IMR-90 (cell line): ENCODE data around the gene TGFB2. TPM values are rescaled to one million over a fixed set of nuclear protein-coding genes. Genes with fewer than 3 reads are reported as not detected.

ENCODE experiments used
- ATAC-seq: fragments of 200-7000 bp; cut with Tn5 transposase; 2 replicates; pipeline ENCODE4 v1.9.1; 2020; ENCODE audit warnings: low read depth, mild to moderate bottlenecking, moderate library complexity
- BruUV-seq: library from RNA; stranded (reverse); fragments of 400-500 nt; replicated peaks from 2 replicates; lab custom pipeline; 2021; lab: Mats Ljungman, UMichigan
- CTCF ChIA-PET: fragments of 300-600 bp; formaldehyde crosslinking; extraction: SDS; loops from one replicate; lab custom pipeline; 2021; ENCODE audit warnings: antibody characterized with exemption; lab: Yijun Ruan, JAX
- POLR2A ChIA-PET: fragments of 300-600 bp; sonication (Branson Sonifier 250); formaldehyde crosslinking; loops from one replicate; lab custom pipeline; 2022; ENCODE audit warnings: antibody characterized with exemption; ENCODE audit not compliant: unreplicated experiment; lab: Charles Lee
- DNase-seq: peaks from one replicate; pipeline ENCODE4 v3.0.0; 2013
- H2AFZ ChIP-seq: replicated peaks from 2 replicates; pipeline ENCODE3; 2013; ENCODE audit warnings: low read length, mild to moderate bottlenecking; ENCODE audit not compliant: poor library complexity
- H2AK5ac ChIP-seq: 2 replicates; pipeline ENCODE4 v1.6.1; 2013; ENCODE audit warnings: low read depth, low read length, inconsistent platforms
- H2AK9ac ChIP-seq: replicated peaks from 2 replicates; pipeline ENCODE3; 2013; ENCODE audit warnings: mild to moderate bottlenecking, low read depth, low read length, moderate library complexity; ENCODE audit not compliant: poor library complexity
- H2BK120ac ChIP-seq: 2 replicates; pipeline ENCODE4 v1.6.1; 2013; ENCODE audit warnings: low read depth, low read length, inconsistent platforms
- H2BK15ac ChIP-seq: 3 replicates; pipeline ENCODE4 v1.6.1; 2013; ENCODE audit warnings: low read depth, low read length, inconsistent platforms
- H2BK20ac ChIP-seq: 2 replicates; pipeline ENCODE4 v1.6.1; 2013; ENCODE audit warnings: low read depth, mild to moderate bottlenecking, inconsistent platforms, low read length, moderate library complexity
- H2BK5ac ChIP-seq: 2 replicates; pipeline ENCODE4 v1.6.1; 2013; ENCODE audit warnings: mild to moderate bottlenecking, low read depth, low read length, inconsistent platforms; ENCODE audit not compliant: poor library complexity, severe bottlenecking
- H3K14ac ChIP-seq: replicated peaks from 2 replicates; pipeline ENCODE4 v1.6.1; 2013; ENCODE audit warnings: low read depth, low read length, inconsistent platforms
- H3K18ac ChIP-seq: 2 replicates; pipeline ENCODE4 v1.6.1; 2013; ENCODE audit warnings: low read depth, low read length, control low read depth
- H3K23ac ChIP-seq: 2 replicates; pipeline ENCODE4 v1.6.1; 2013; ENCODE audit warnings: low read depth, low read length, inconsistent platforms
- H3K27ac ChIP-seq: 2 replicates; pipeline ENCODE4 v1.5.1; 2013; ENCODE audit warnings: mild to moderate bottlenecking, control low read depth, low read length; ENCODE audit not compliant: insufficient read depth
- H3K27me3 ChIP-seq: 2 replicates; pipeline ENCODE4 v1.6.1; 2013; ENCODE audit warnings: low read length; ENCODE audit not compliant: control insufficient read depth, insufficient read depth
- H3K36me3 ChIP-seq: 2 replicates; pipeline ENCODE4 v1.6.1; 2013; ENCODE audit warnings: low read length, mixed read lengths; ENCODE audit not compliant: control insufficient read depth, insufficient read depth
- H3K4ac ChIP-seq: 2 replicates; pipeline ENCODE4 v1.6.1; 2013; ENCODE audit warnings: low read depth, low read length, inconsistent platforms
- H3K4me1 ChIP-seq: 2 replicates; pipeline ENCODE4 v1.6.1; 2013; ENCODE audit warnings: low read length, mixed read lengths; ENCODE audit not compliant: control insufficient read depth, insufficient read depth
- H3K4me2 ChIP-seq: 2 replicates; pipeline ENCODE4 v1.6.1; 2013; ENCODE audit warnings: low read depth, mild to moderate bottlenecking, control low read depth, low read length, moderate library complexity
- H3K4me3 ChIP-seq: 2 replicates; pipeline ENCODE4 v1.5.1; 2013; ENCODE audit warnings: low read depth, mild to moderate bottlenecking, control low read depth, low read length, moderate library complexity; ENCODE audit not compliant: insufficient read depth
- H3K56ac ChIP-seq: 2 replicates; pipeline ENCODE4 v1.6.1; 2013; ENCODE audit warnings: low read length, inconsistent platforms; ENCODE audit not compliant: insufficient read depth; ENCODE audit errors: extremely low read depth
- H3K79me1 ChIP-seq, 2 experiments: 2 replicates each; pipeline ENCODE4 v1.6.1; 2013; ENCODE audit warnings: low read length in 2 of 2, inconsistent platforms in 1 of 2, low read depth in 1 of 2
- H3K9ac ChIP-seq: 2 replicates; pipeline ENCODE4 v1.6.1; 2013; ENCODE audit warnings: low read depth, low read length, control low read depth
- H3K9me1 ChIP-seq: 2 replicates; pipeline ENCODE4 v1.6.1; 2013; ENCODE audit warnings: low read length, inconsistent platforms; ENCODE audit not compliant: insufficient read depth
- H3K9me3 ChIP-seq: 2 replicates; pipeline ENCODE4 v1.6.1; 2013; ENCODE audit warnings: low read length; ENCODE audit not compliant: control insufficient read depth, insufficient read depth
- H4K20me1 ChIP-seq: 2 replicates; pipeline ENCODE4 v1.6.1; 2013; ENCODE audit warnings: low read length, inconsistent platforms; ENCODE audit not compliant: insufficient read depth
- H4K5ac ChIP-seq: 2 replicates; pipeline ENCODE4 v1.6.1; 2013; ENCODE audit warnings: mild to moderate bottlenecking, low read depth, low read length, control low read depth
- H4K8ac ChIP-seq, 2 experiments: 2 replicates each; pipeline ENCODE4 v1.6.1; 2013; ENCODE audit warnings: low read depth in 2 of 2, low read length in 2 of 2, control low read depth in 1 of 2, inconsistent platforms in 1 of 2
- H4K91ac ChIP-seq: 2 replicates; pipeline ENCODE4 v1.6.1; 2013; ENCODE audit warnings: low read depth, low read length, inconsistent platforms; ENCODE audit not compliant: insufficient read depth
- BHLHE40 ChIP-seq: fragments of 150-350 bp; IDR thresholded peaks from 2 replicates; pipeline ENCODE4 v1.6.1; 2016; ENCODE audit warnings: mild to moderate bottlenecking, low read depth, low read length
- CEBPB ChIP-seq: IDR thresholded peaks from 2 replicates; pipeline ENCODE4 v1.6.1; 2012; ENCODE audit warnings: low read depth, low read length, improper control_type of control experiment
- CHD1 ChIP-seq: IDR thresholded peaks from 2 replicates; pipeline ENCODE4 v1.6.1; 2012; ENCODE audit warnings: low read depth, low read length, improper control_type of control experiment
- CTCF ChIP-seq: conservative IDR thresholded peaks from 2 replicates; pipeline ENCODE4 v1.5.1; 2012; ENCODE audit warnings: mild to moderate bottlenecking, low read depth, low read length, improper control_type of control experiment
- ELK1 ChIP-seq: fragments of 150-350 bp; IDR thresholded peaks from 2 replicates; pipeline ENCODE4 v1.6.1; 2016; ENCODE audit warnings: low read depth, mild to moderate bottlenecking, low read length, moderate library complexity, borderline replicate concordance
- FOS ChIP-seq: fragments of 150-350 bp; IDR thresholded peaks from 2 replicates; pipeline ENCODE4 v1.6.1; 2016; ENCODE audit warnings: low read depth, low read length
- MAFK ChIP-seq: IDR thresholded peaks from 2 replicates; pipeline ENCODE4 v1.6.1; 2012; ENCODE audit warnings: low read depth, low read length, improper control_type of control experiment
- MAZ ChIP-seq: IDR thresholded peaks from 2 replicates; pipeline ENCODE4 v1.6.1; 2012; ENCODE audit warnings: low read depth, mild to moderate bottlenecking, low read length, improper control_type of control experiment, moderate library complexity, borderline replicate concordance
- MXI1 ChIP-seq: IDR thresholded peaks from 2 replicates; pipeline ENCODE4 v1.6.1; 2012; ENCODE audit warnings: low read depth, mild to moderate bottlenecking, low read length, moderate library complexity, borderline replicate concordance
- NFE2L2 ChIP-seq: fragments of 150-350 bp; IDR thresholded peaks from 2 replicates; pipeline ENCODE4 v1.6.1; 2016; ENCODE audit warnings: low read depth, mild to moderate bottlenecking, low read length
- POLR2A ChIP-seq: IDR thresholded peaks from 2 replicates; pipeline ENCODE4 v1.6.1; 2012; ENCODE audit warnings: mild to moderate bottlenecking, low read depth, low read length
- RAD21 ChIP-seq: IDR thresholded peaks from 2 replicates; pipeline ENCODE4 v1.6.1; 2012; ENCODE audit warnings: low read length, improper control_type of control experiment
- RCOR1 ChIP-seq: IDR thresholded peaks from 2 replicates; pipeline ENCODE4 v1.6.1; 2012; ENCODE audit warnings: mild to moderate bottlenecking, low read length, improper control_type of control experiment; ENCODE audit not compliant: insufficient replicate concordance
- RFX5 ChIP-seq: IDR thresholded peaks from 2 replicates; pipeline ENCODE4 v1.8.0; 2012; ENCODE audit warnings: low read depth, mild to moderate bottlenecking, low read length, moderate library complexity
- SMC3 ChIP-seq: fragments of 150-350 bp; IDR thresholded peaks from 2 replicates; pipeline ENCODE4 v1.6.1; 2016; ENCODE audit warnings: low read depth, mild to moderate bottlenecking, antibody characterized with exemption, low read length, moderate library complexity
- USF2 ChIP-seq: fragments of 150-350 bp; IDR thresholded peaks from 2 replicates; pipeline ENCODE4 v1.6.1; 2017; ENCODE audit warnings: mild to moderate bottlenecking, antibody characterized with exemption, low read length, low read depth
- WGBS, 2 experiments: methylation state at CpG; one replicate each; pipeline versions ENCODE4 v1.1.5 to v1.1.7; 2013; ENCODE audit warnings: missing lambda C conversion rate in 2 of 2; ENCODE audit not compliant: insufficient read length in 1 of 2; ENCODE audit errors: extremely low coverage in 2 of 2; 5-methylcytosine and 5-hydroxymethylcytosine counted together
- dilution Hi-C: fragments of 300-500 bp; cut with HindIII; formaldehyde crosslinking; loops from one replicate; pipeline ENCODE4 v1.14.3; 2018; ENCODE audit warnings: low sequenced_read_pairs; ENCODE audit not compliant: unreplicated experiment
- in situ Hi-C: fragments of 300-500 bp; cut with MboI; formaldehyde crosslinking; loops from 3 replicates; pipeline ENCODE4 v1.14.3; 2019; ENCODE audit warnings: low sequenced_read_pairs, inconsistent platforms, mixed read lengths
- intact Hi-C: fragments of 100-400 bp; cut with micrococcal nuclease; formaldehyde crosslinking; loops from 2 replicates; pipeline ENCODE4 v1.10.0; 2022
- polyA plus RNA-seq, 3 experiments: library from polyadenylated mRNA; depleted of rRNA; stranded (reverse); fragments of >200 nt; gene quantifications; 2 replicates each; pipeline ENCODE4 v1.2.3, GENCODE V29; 2012; ENCODE audit warnings: low replicate concordance in 1 of 3
- total RNA-seq: library from RNA; depleted of rRNA; stranded (reverse); fragments of >200 nt; gene quantifications from 2 replicates; pipeline ENCODE4 v1.2.3, GENCODE V29; 2012

Gene TGFB2
- total and polyA plus RNA-seq, 2 of the 4 experiments (the other 2 are of a cell fraction) = 3.7 to 3.8 TPM

- Histone ChIP-seq H2AFZ (no peak overlapping the region), H2AK5ac (no peak overlapping the region), H3K14ac (no peak overlapping the region), H4K91ac (no peak overlapping the region), H2BK20ac (no peak overlapping the region), H3K4ac (no peak overlapping the region), H3K56ac (no peak overlapping the region), H2BK15ac (no peak overlapping the region), H2BK120ac (no peak overlapping the region), H3K4me2 (no peak overlapping the region), H3K4me1 (0 out of 2 replicates have a peak, but pooled peaks cover 1% of the 10 kb centered on the region), H4K8ac (no peak overlapping the region), H3K9me1 (no peaks in the 10 kb centered on the region; the same call in 1 of the 2 replicates), H2AK9ac (no peak overlapping the region), H3K4me3 (no peak overlapping the region), H4K5ac (no peak overlapping the region), H3K27ac (no peak overlapping the region), H3K27me3 (no peaks in the 10 kb centered on the region), H4K20me1 (no peaks in the 10 kb centered on the region), H3K79me1 (0 out of 4 replicates have a peak, but pooled peaks cover 0 to 5% of the 10 kb centered on the region in 2 experiments), H3K23ac (no peak overlapping the region), H3K36me3 (no peaks in the 10 kb centered on the region), H3K9ac (no peak overlapping the region), H3K18ac (no peak overlapping the region), H2BK5ac (no peak overlapping the region), H3K9me3 (no peaks in the 10 kb centered on the region)
- POLR2A ChIA-PET = no interaction called here
- in situ Hi-C loops (loop anchor here (10.0 kb wide), 2 partner anchors 833 to 1043 kb away; partner anchors contain the start of gene LYPLAL1), dilution Hi-C loops (no loop called here), intact Hi-C loops (loop anchor here (10.0 kb wide), 1 partner anchor 973 kb away; no protein-coding TSS in a partner anchor)
- ATAC-seq (no peak), DNase-seq (no peak)
- no CpG with 5 or more reads among the region's 1 CpG for WGBS, 2 experiments
- BruUV-seq = no TSS peak
- TF ChIP-seq SMC3 (no peak), POLR2A (no peak), FOS (no peak), NFE2L2 (no peak), RCOR1 (no peak), RAD21 (no peak), RFX5 (no peak), BHLHE40 (no peak), CEBPB (no peak), CHD1 (no peak), MAZ (no peak), MXI1 (no peak), CTCF (no peak), MAFK (no peak), ELK1 (no peak), USF2 (no peak)
- CTCF ChIA-PET = no interaction called here
Observed at GRCh38 chr1:218341325-218341724, 3.8 kb upstream of the TGFB2 start.
